ENCODE data around the gene TUBA8.

- no peak for TF ChIP-seq CTCF (IDR thresholded peaks at IDR 0.05; ENCODE audit: low read length)
- no peak for TF ChIP-seq EZH2 (IDR thresholded peaks at IDR 0.05; ENCODE audit: borderline replicate concordance, low read length)
Measured at GRCh38 chr22:18113680-18114394, 3.2 kb downstream of the TUBA8 start.
